ENCODE results near the gene ALDOC.

ALDOC gene

GRCh38 chr17:28592260-28592659 is 15.6 kb upstream of the ALDOC start:
- no peak overlapping the region for H3K4me3 ChIP-seq (ENCODE audit: low read depth, low read length)
- no peak overlapping the region for H3K27ac ChIP-seq
- no peaks in the 10 kb centered on the region for H3K9me3 ChIP-seq (ENCODE audit: severe bottlenecking)
- H3K36me3 ChIP-seq, result peaks cover 93% of the 10 kb centered on the region
- TF ChIP-seq CTCF (IDR thresholded peaks at IDR 0.05; ENCODE audit: low read depth, low read length), result no peak
- H3K27me3 ChIP-seq (ENCODE audit: insufficient read depth, low read depth, severe bottlenecking), result no peaks in the 10 kb centered on the region
- DNase-seq, result no peak

GRCh38 chr17:28585851-28586250 is 9.2 kb upstream of the ALDOC start:
- no peak for TF ChIP-seq CTCF (IDR thresholded peaks at IDR 0.05; ENCODE audit: low read depth, low read length)
- Histone ChIP-seq H3K36me3 (peaks cover 88% of the 10 kb centered on the region), H3K9me3 (ENCODE audit: severe bottlenecking) (no peaks in the 10 kb centered on the region), H3K27ac (no peak overlapping the region), H3K27me3 (ENCODE audit: insufficient read depth, low read depth, severe bottlenecking) (no peaks in the 10 kb centered on the region), H3K4me3 (ENCODE audit: low read depth, low read length) (no peak overlapping the region)
- DNase-seq, result no peak

- no peak for TF ChIP-seq CTCF (IDR thresholded peaks at IDR 0.05; ENCODE audit: low read depth, low read length)
- no peaks in the 10 kb centered on the region for H3K27me3 ChIP-seq (ENCODE audit: insufficient read depth, low read depth, severe bottlenecking)
- H3K9me3 ChIP-seq (ENCODE audit: severe bottlenecking), result no peaks in the 10 kb centered on the region
- peaks cover 89% of the 10 kb centered on the region for H3K36me3 ChIP-seq
- no peak overlapping the region for H3K4me3 ChIP-seq (ENCODE audit: low read depth, low read length)
- DNase-seq, result no peak
- H3K27ac ChIP-seq, result no peak overlapping the region
Measured at GRCh38 chr17:28584434-28584833, 7.7 kb upstream of the ALDOC start.

GRCh38 chr17:28582513-28582912 is 5.8 kb upstream of the ALDOC start:
- Histone ChIP-seq H3K36me3 (peaks cover 90% of the 10 kb centered on the region), H3K27me3 (ENCODE audit: insufficient read depth, low read depth, severe bottlenecking) (no peaks in the 10 kb centered on the region), H3K4me3 (ENCODE audit: low read depth, low read length) (no peak overlapping the region), H3K27ac (no peak overlapping the region), H3K9me3 (ENCODE audit: severe bottlenecking) (no peaks in the 10 kb centered on the region)
- no peak for TF ChIP-seq CTCF (IDR thresholded peaks at IDR 0.05; ENCODE audit: low read depth, low read length)
- no peak for DNase-seq

GRCh38 chr17:28580959-28581358 is 4.3 kb upstream of the ALDOC start:
- TF ChIP-seq CTCF (IDR thresholded peaks at IDR 0.05; ENCODE audit: low read depth, low read length), result no peak
- peaks cover 90% of the 10 kb centered on the region for H3K36me3 ChIP-seq
- no peaks in the 10 kb centered on the region for H3K9me3 ChIP-seq (ENCODE audit: severe bottlenecking)

GRCh38 chr17:28579526-28579925 is 2.8 kb upstream of the ALDOC start:
- no peak for DNase-seq
- TF ChIP-seq CTCF (IDR thresholded peaks at IDR 0.05; ENCODE audit: low read depth, low read length), result no peak
- H3K27ac ChIP-seq, result no peak overlapping the region
- H3K9me3 ChIP-seq (ENCODE audit: severe bottlenecking), result no peaks in the 10 kb centered on the region
- H3K27me3 ChIP-seq (ENCODE audit: insufficient read depth, low read depth, severe bottlenecking), result no peaks in the 10 kb centered on the region
- H3K4me3 ChIP-seq (ENCODE audit: low read depth, low read length), result no peak overlapping the region
- H3K36me3 ChIP-seq, result peaks cover 78% of the 10 kb centered on the region

More at GRCh38 chr17:28580959-28581358, 4.3 kb upstream of the ALDOC start:
- DNase-seq, result no peak
- H3K27me3 ChIP-seq (ENCODE audit: insufficient read depth, low read depth, severe bottlenecking), result no peaks in the 10 kb centered on the region
- H3K27ac ChIP-seq, result no peak overlapping the region
- no peak overlapping the region for H3K4me3 ChIP-seq (ENCODE audit: low read depth, low read length)

All from WERI-Rb-1 (cell line).